Hepatocyte (in vitro differentiated cells): ENCODE results near the gene TMF1. TPM values are rescaled to one million over a fixed set of nuclear protein-coding genes. Genes with fewer than 3 reads are reported as not detected.

Experiments
- DNase-seq: peaks from one replicate; pipeline ENCODE4 v3.0.0-alpha.2; 2016; ENCODE audit warnings: low spot score
- H2AFZ ChIP-seq: fragments of 200-600 bp; sonication (generic); 2 replicates; pipeline ENCODE4 v1.6.0; 2016; ENCODE audit warnings: antibody characterized with exemption, mild to moderate bottlenecking
- H3K27ac ChIP-seq: fragments of 200-600 bp; sonication (generic); 2 replicates; pipeline ENCODE4 v1.5.1; 2016; ENCODE audit warnings: mild to moderate bottlenecking
- H3K27me3 ChIP-seq: fragments of 200-600 bp; sonication (generic); 2 replicates; pipeline ENCODE4 v1.6.1; 2016
- H3K36me3 ChIP-seq: fragments of 200-600 bp; sonication (generic); replicated peaks from 2 replicates; pipeline ENCODE4 v1.5.1; 2016; ENCODE audit warnings: low read depth; ENCODE audit not compliant: insufficient read depth
- H3K4me1 ChIP-seq: fragments of 200-600 bp; sonication (generic); 2 replicates; pipeline ENCODE4 v1.5.1; 2016; ENCODE audit warnings: mild to moderate bottlenecking, moderate library complexity; ENCODE audit not compliant: insufficient read depth
- H3K4me2 ChIP-seq: fragments of 200-600 bp; sonication (generic); 2 replicates; pipeline ENCODE4 v1.6.0; 2016
- H3K4me3 ChIP-seq: fragments of 200-600 bp; sonication (generic); 2 replicates; pipeline ENCODE4 v1.5.1; 2016; ENCODE audit warnings: mild to moderate bottlenecking
- H3K79me2 ChIP-seq: fragments of 200-600 bp; sonication (generic); 2 replicates; pipeline ENCODE4 v1.6.0; 2017; ENCODE audit warnings: mild to moderate bottlenecking
- H3K9me2 ChIP-seq: fragments of 200-600 bp; sonication (generic); replicated peaks from 2 replicates; pipeline ENCODE4 v1.6.0; 2017; ENCODE audit warnings: mild to moderate bottlenecking; ENCODE audit not compliant: insufficient read depth
- H3K9me3 ChIP-seq: fragments of 200-600 bp; sonication (generic); 2 replicates; pipeline ENCODE4 v1.5.1; 2016; ENCODE audit warnings: low read depth, mild to moderate bottlenecking
- H4K20me1 ChIP-seq: fragments of 200-600 bp; sonication (generic); 2 replicates; pipeline ENCODE4 v1.6.0; 2016; ENCODE audit warnings: mild to moderate bottlenecking; ENCODE audit not compliant: insufficient read depth, poor library complexity, severe bottlenecking
- CTCF ChIP-seq: fragments of 200-600 bp; sonication (generic); IDR thresholded peaks from 2 replicates; pipeline ENCODE4 v1.5.1; 2016; ENCODE audit warnings: antibody characterized with exemption, mild to moderate bottlenecking; ENCODE audit not compliant: poor library complexity
- EZH2 ChIP-seq: fragments of 200-600 bp; sonication (generic); IDR thresholded peaks from 2 replicates; pipeline ENCODE4 v1.6.1; 2016; ENCODE audit warnings: antibody characterized with exemption, mild to moderate bottlenecking, borderline replicate concordance
- EZH2phosphoT487 ChIP-seq: fragments of 200-600 bp; sonication (generic); IDR thresholded peaks from one replicate; pipeline ENCODE4 v1.6.1; 2018; ENCODE audit warnings: antibody characterized with exemption, mild to moderate bottlenecking, low read depth, moderate library complexity; ENCODE audit not compliant: unreplicated experiment, severe bottlenecking
- WGBS: methylation state at CpG from one replicate; pipeline ENCODE4 v1.1.6; 2016; ENCODE audit warnings: low lambda C conversion rate; ENCODE audit errors: missing lambda C conversion rate; 5-methylcytosine and 5-hydroxymethylcytosine counted together
- polyA plus RNA-seq: library from polyadenylated mRNA; unstranded; fragments of >200 nt; fragmentation: Nextera tagmentation; extraction: Ambion mirVana; gene quantifications from 2 replicates; pipeline ENCODE4 v1.2.1, GENCODE V29; 2016
- total RNA-seq: library from RNA; depleted of rRNA; stranded (reverse); fragments of >200 nt; gene quantifications from 2 replicates; pipeline ENCODE4 v1.2.3, GENCODE V29; 2014

TMF1 gene
- total and polyA plus RNA-seq, 2 experiments from 2014 or later, result 23.8 to 39.6 TPM

GRCh38 chr3:69081583-69082262 lies 29.6 kb upstream of the TMF1 start:
- TF ChIP-seq EZH2 (no peak), CTCF (no peak), EZH2phosphoT487 (no peak)

GRCh38 chr3:69080233-69080920 lies 28.2 kb upstream of the TMF1 start, which contains the start of gene UBA3:
TSS of gene UBA3 (minus strand) at chr3:69080365. CDS start at chr3:69080353, 12 bp downstream.
- WGBS, result 10% methylated on average over 23 of the region's 37 CpGs
- DNase-seq, result peak; percentile 96
- H3K9me2 ChIP-seq, result no peaks in the 10 kb centered on the region
- no peaks in the 10 kb centered on the region for H3K27me3 ChIP-seq
- H3K4me1 ChIP-seq, result peaks cover 37% of the 10 kb centered on the region
- H3K4me2 ChIP-seq, result peak within 1 kb of the TSS; percentile 90
- peak within 1 kb of the TSS; percentile 72 for H3K4me3 ChIP-seq
- H2AFZ ChIP-seq, result peak within 1 kb of the TSS; percentile 76
- H3K79me2 ChIP-seq, result peaks cover 52% of the 10 kb centered on the region
- H3K27ac ChIP-seq, result peak within 1 kb of the TSS; percentile 82
- no peaks in the 10 kb centered on the region for H3K36me3 ChIP-seq
- H4K20me1 ChIP-seq, result no peaks in the 10 kb centered on the region
- TF ChIP-seq EZH2phosphoT487, result no peak
- TF ChIP-seq CTCF, result no peak
- TF ChIP-seq EZH2, result no peak
- no peaks in the 10 kb centered on the region for H3K9me3 ChIP-seq

More at GRCh38 chr3:69081583-69082262, 29.6 kb upstream of the TMF1 start:
- 63% methylated on average over 5 of the region's 5 CpGs for WGBS
- Histone ChIP-seq H3K79me2 (peaks cover 47% of the 10 kb centered on the region), H3K4me1 (peaks cover 40% of the 10 kb centered on the region), H3K27ac (no peak overlapping the region), H3K36me3 (no peaks in the 10 kb centered on the region), H2AFZ (no peak overlapping the region), H4K20me1 (no peaks in the 10 kb centered on the region), H3K4me2 (no peak overlapping the region), H3K27me3 (no peaks in the 10 kb centered on the region), H3K4me3 (no peak overlapping the region), H3K9me3 (no peaks in the 10 kb centered on the region), H3K9me2 (no peaks in the 10 kb centered on the region)
- DNase-seq, result no peak

- peak overlapping the region; percentile 72 for H3K4me3 ChIP-seq
- peaks cover 37% of the 10 kb centered on the region for H3K4me1 ChIP-seq
- H3K79me2 ChIP-seq, result peaks cover 58% of the 10 kb centered on the region
- H2AFZ ChIP-seq, result peak overlapping the region; percentile 76
- H3K9me3 ChIP-seq, result no peaks in the 10 kb centered on the region
- no peaks in the 10 kb centered on the region for H3K27me3 ChIP-seq
- peak overlapping the region; percentile 90 for H3K4me2 ChIP-seq
- TF ChIP-seq CTCF (no peak), EZH2phosphoT487 (no peak), EZH2 (no peak)
- WGBS, result 6% methylated on average over 15 of the region's 29 CpGs
- H3K9me2 ChIP-seq, result no peaks in the 10 kb centered on the region
- H3K27ac ChIP-seq, result peak overlapping the region; percentile 82
- H4K20me1 ChIP-seq, result no peaks in the 10 kb centered on the region
- DNase-seq, result peak; percentile 43
- no peaks in the 10 kb centered on the region for H3K36me3 ChIP-seq
These were observed 27.4 kb upstream of the TMF1 start for GRCh38 chr3:69079269-69080159.
